ENCODE measurements around the gene RP2.

Gene RP2

DNA sequence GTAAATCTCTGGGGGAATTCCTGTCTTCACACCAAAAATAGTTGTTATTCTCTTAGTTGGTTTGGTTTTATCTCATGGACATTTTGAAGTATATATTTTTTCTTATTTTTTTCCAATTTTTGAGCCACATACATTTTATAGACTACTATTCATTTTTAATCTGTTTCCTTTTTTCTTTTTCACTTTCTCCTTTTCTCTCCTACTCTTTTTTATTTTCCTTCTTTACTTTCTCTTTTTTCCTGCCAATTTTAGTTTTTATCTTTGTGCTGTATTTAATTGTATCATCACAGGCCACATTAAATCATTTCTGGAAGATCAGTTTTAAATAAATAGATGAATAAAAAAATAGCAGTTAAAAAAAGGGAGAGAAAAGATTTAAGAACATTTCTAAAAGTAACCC, 61.4 kb downstream of the RP2 start:
- no peak for DNase-seq (ENCODE audit: low read depth in 2 of 2)
- TF ChIP-seq, protein P1, sequence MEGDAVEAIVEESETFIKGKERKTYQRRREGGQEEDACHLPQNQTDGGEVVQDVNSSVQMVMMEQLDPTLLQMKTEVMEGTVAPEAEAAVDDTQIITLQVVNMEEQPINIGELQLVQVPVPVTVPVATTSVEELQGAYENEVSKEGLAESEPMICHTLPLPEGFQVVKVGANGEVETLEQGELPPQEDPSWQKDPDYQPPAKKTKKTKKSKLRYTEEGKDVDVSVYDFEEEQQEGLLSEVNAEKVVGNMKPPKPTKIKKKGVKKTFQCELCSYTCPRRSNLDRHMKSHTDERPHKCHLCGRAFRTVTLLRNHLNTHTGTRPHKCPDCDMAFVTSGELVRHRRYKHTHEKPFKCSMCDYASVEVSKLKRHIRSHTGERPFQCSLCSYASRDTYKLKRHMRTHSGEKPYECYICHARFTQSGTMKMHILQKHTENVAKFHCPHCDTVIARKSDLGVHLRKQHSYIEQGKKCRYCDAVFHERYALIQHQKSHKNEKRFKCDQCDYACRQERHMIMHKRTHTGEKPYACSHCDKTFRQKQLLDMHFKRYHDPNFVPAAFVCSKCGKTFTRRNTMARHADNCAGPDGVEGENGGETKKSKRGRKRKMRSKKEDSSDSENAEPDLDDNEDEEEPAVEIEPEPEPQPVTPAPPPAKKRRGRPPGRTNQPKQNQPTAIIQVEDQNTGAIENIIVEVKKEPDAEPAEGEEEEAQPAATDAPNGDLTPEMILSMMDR (IDR thresholded peaks at IDR 0.05; ENCODE audit: low read depth, low read length): no peak
- H3K4me3 ChIP-seq (replicated peaks in 1 of 2; ENCODE audit: low read depth in 2 of 2, low read length in 2 of 2): no peak overlapping the region

DNA sequence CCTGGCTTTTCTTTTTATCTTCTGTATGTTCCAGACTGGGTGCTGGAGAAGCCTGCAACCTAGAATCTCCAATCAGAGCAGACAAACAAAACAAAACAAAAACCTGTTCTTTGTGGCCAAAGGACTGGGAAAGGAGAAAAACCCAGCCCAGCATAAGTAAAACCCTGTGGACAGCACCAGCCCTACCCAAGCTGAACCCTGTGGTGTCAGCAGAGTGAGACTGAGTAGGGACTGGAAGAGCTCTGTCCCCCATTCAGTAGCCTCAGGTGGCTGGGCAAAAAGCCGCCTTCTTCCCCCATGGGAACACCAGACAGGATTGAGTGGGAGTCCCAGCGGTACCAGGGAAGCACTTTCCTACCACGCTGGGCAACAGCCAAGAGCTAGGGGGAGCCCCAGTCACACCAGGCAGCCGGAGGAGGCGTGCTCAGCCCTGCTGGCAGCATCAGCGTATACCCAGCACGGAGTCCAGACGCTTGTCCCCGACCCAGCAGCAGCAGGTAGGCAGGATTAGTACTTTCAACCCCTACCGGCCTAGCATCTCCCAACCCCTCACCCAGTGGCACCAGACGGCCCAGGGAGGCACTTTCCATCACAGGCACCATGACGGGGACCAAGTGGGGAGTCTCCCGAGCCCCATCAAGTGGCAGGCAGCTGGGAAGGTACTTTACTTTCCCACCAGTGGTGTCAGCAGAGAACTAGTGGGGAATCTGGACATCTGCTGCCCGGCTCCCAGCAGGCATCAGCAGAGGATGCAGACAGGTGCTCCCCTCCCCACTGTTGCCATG, 66.8 kb downstream of the RP2 start:
- TF ChIP-seq, protein P1 (IDR thresholded peaks at IDR 0.05; ENCODE audit: low read depth, low read length): peak; percentile 47
- H3K4me3 ChIP-seq (replicated peaks in 1 of 2; ENCODE audit: low read depth in 2 of 2, low read length in 2 of 2): peak overlapping the region; percentile 52 to 55
- peak; percentile 70 to 77 for DNase-seq (ENCODE audit: low read depth in 2 of 2)

DNA sequence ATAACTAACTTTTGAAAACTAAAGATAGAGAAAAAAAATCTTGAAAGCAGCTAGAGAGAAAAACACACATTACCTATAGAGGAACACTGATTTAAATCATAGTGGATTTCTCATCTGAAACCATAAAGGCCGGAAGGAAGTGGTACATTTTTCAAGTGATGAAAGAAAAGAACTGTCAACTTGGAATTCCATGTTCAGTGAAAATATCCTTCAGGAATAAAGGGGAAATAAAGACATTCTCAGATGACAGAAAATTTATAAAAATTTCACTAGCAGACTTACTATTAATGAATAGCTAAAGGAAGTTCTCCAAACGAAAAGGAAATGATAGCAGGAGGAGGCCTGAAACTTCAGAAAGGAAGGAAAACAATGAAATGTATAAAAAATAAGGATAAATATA, 67.8 kb downstream of the RP2 start:
- no peak overlapping the region for H3K4me3 ChIP-seq (replicated peaks in 1 of 2; ENCODE audit: low read depth in 2 of 2, low read length in 2 of 2)
- no peak for DNase-seq (ENCODE audit: low read depth in 2 of 2)
- TF ChIP-seq, protein P1 (IDR thresholded peaks at IDR 0.05; ENCODE audit: low read depth, low read length): no peak

DNA sequence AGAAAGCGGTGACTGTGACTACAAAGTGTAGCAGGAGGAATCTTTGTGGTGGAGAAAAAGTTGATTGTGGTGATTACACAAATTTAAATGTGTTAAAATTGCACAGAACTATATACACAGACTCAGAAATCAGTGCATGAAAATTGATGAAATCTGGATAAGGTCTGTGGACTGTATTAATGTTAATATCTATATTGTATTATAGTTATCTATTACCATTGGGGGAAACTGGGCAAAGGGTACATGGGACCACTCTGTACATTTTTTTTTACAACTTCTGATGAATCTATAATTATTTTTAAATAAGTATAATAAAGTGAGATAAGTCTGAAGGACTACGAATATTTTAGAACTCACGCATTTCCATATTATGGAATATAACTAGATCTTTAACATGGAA, 73.6 kb downstream of the RP2 start:
- DNase-seq (ENCODE audit: low read depth in 2 of 2): no peak
- H3K4me3 ChIP-seq (replicated peaks in 1 of 2; ENCODE audit: low read depth in 2 of 2, low read length in 2 of 2): no peak overlapping the region
- TF ChIP-seq, protein P1 (IDR thresholded peaks at IDR 0.05; ENCODE audit: low read depth, low read length): no peak

DNA sequence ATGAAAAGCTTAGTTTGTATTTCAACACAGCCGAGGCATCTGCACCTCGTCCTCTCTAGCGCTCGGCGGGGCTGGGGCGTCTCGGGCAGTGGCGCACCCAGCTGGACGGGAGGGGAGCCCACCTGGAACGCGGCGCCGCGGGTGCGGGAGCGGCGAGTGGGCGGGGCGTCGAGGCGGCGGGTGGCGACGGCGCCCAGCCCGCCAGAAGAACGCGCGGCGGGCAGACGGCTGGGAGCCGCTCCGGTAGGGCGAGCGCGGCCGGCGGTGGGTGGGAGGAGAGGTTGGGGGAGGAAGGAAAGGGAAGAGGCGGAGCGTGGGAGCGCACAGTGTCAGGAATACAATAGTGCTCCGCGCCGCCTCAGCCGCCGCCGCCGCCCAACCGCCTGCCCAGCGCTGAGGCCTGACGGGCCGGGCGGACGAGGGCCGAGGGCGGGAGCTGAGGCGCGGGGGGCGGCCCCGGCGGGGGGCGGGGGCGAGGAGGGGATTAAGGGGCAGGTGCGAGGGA, 75.3 kb downstream of the RP2 start, which contains the start of gene JADE3:
Gene JADE3 (plus strand): TSS at position 324 of the 505 bp plus-strand sequence. CDS start 72,474 bp downstream, outside the sequence.
- peak within 1 kb of the TSS; percentile 66 to 74 for H3K4me3 ChIP-seq (replicated peaks in 1 of 2; ENCODE audit: low read depth in 2 of 2, low read length in 2 of 2)
- DNase-seq (ENCODE audit: low read depth in 2 of 2): peak; percentile 70 to 79
- TF ChIP-seq, protein P1 (IDR thresholded peaks at IDR 0.05; ENCODE audit: low read depth, low read length): no peak

DNA sequence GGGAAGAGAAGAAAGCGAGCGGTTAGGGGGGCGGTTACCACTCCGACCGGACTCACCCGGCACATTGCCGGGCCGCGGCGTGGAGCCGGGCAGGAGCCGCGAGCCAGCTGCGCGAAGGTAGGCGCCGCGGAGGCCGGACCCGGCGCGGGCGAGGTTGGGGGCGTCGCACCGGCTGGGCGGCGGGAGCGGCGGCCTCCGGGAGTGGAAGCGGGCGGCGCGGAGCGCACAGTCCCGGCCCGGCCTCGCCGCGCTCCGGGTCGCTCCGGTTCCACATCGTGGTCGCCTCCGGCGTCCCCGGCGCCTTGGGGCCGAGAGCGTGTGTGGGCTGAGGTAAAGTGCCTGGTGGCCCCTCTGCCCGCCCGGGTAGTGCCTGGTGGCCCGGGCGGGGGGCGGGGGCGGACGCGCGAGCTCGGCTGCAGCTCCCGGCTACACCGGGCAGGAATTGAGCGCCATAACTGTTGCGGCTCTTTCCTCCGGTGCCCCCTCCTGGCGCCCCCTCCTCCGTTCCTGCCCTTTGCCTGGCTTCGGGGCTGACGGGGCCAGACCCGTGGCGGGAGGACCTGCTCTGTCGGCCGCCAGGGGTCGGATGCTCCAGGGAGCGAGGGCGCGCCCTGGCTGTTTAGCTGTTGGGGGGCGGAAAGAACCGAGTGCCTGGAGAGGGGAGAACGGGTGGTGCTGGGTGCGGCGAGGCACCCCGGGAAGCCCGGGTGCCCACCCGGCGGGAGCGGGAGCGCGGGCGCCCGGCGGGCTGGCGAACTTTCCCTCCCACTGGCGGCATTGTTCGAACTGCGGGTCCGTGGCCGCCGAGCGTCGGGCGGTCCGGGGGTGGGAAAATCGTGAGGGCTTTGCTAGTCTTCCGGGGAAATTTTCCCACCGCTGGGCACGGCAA, 76.0 kb downstream of the RP2 start:
- H3K4me3 ChIP-seq (replicated peaks in 1 of 2; ENCODE audit: low read depth in 2 of 2, low read length in 2 of 2): peak overlapping the region; percentile 66 to 74
- peak; percentile 44 to 51 for DNase-seq (ENCODE audit: low read depth in 2 of 2)
- TF ChIP-seq, protein P1 (IDR thresholded peaks at IDR 0.05; ENCODE audit: low read depth, low read length): peak; percentile 56
